ENCODE results near the gene PBX2.

DNA sequence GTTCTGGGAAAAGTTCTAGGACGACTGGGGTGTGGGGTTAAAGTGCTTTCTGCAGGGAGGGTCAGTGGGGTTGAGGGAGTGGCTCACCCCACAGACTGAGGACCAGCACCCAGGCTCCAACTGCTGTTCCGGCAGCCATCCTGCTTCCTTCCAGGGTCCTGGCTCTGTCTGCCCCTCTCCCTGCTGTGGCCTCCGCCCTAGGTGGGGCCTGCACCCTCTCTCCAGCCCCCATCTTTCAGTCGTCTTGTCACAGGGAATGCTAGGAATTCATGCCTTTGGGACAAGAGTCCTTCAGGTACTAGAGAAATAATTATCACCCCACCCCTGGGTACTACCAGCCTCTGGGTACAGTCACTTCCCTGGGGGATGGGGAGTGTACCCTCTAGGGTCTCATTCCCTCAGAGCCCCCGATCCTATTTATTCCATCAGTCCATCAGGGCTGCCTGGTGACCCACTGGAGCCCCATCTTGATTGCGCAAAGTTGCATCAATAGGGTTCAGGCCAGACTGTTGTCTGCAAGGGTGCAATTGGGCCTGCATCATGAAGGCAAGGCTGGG, 5.8 kb downstream of the PBX2 start, which contains the start of gene AGER:
- no peak for TF ChIP-seq EZH2 (IDR thresholded peaks at IDR 0.05; ENCODE audit: borderline replicate concordance, low read length)
- TF ChIP-seq, protein P1, sequence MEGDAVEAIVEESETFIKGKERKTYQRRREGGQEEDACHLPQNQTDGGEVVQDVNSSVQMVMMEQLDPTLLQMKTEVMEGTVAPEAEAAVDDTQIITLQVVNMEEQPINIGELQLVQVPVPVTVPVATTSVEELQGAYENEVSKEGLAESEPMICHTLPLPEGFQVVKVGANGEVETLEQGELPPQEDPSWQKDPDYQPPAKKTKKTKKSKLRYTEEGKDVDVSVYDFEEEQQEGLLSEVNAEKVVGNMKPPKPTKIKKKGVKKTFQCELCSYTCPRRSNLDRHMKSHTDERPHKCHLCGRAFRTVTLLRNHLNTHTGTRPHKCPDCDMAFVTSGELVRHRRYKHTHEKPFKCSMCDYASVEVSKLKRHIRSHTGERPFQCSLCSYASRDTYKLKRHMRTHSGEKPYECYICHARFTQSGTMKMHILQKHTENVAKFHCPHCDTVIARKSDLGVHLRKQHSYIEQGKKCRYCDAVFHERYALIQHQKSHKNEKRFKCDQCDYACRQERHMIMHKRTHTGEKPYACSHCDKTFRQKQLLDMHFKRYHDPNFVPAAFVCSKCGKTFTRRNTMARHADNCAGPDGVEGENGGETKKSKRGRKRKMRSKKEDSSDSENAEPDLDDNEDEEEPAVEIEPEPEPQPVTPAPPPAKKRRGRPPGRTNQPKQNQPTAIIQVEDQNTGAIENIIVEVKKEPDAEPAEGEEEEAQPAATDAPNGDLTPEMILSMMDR (IDR thresholded peaks at IDR 0.05; ENCODE audit: low read length): no peak

All from OCI-LY1 (cell line).